GM19438 (cell line): Measurements from ENCODE around the gene EFNA5.

Source experiments
- ATAC-seq: cut with Tn5 transposase; IDR thresholded peaks from one replicate; pipeline ENCODE4 v1.9.1; 2021; ENCODE audit warnings: low read depth; ENCODE audit not compliant: unreplicated experiment

EFNA5 gene

GRCh38 chr5:107652408-107652807, 18.3 kb downstream of the EFNA5 start:
- ATAC-seq, result no peak

GRCh38 chr5:107651325-107651724, 19.4 kb downstream of the EFNA5 start:
- ATAC-seq, result no peak

DNA sequence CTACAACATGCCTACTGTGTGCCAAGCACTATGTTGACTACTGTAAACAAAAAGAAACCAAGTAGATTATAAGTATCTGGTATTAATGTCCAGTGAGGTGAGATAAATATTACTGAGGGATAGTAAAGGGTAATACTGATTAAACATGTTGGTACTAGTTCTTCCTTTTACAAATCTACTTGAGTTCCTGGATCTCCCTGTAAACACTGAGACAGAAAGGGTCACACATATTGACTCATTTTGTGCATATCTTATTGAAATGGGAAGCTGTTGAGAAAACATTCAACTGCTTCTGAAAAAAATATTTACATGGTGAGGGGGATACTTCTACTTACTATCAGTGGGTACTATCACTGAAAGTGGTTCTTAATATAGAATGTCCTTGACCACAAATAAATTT, 24.3 kb downstream of the EFNA5 start:
- ATAC-seq, result no peak

- no peak for ATAC-seq
These were observed 30.2 kb downstream of the EFNA5 start for GRCh38 chr5:107640568-107640967.

GRCh38 chr5:107639990-107640389, 30.7 kb downstream of the EFNA5 start:
- no peak for ATAC-seq

DNA sequence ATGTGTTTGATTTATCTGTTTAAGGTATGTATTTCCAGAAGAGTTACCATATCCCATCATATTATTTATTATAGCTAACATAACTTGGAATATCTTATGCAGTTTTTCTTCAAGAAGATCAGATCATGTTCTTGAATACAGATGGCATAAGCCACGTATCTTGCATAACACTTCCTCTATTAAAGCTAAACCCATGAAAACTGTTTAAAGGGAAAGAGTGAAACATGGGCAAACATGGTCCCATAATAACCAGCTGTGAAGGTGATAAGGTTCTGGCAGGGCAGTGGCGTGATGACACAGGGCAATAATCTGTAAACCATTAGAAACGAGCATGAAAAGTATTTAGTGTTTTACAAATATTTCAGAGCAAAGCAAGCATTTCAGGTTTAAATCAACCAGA, 34.2 kb downstream of the EFNA5 start:
- no peak for ATAC-seq

DNA sequence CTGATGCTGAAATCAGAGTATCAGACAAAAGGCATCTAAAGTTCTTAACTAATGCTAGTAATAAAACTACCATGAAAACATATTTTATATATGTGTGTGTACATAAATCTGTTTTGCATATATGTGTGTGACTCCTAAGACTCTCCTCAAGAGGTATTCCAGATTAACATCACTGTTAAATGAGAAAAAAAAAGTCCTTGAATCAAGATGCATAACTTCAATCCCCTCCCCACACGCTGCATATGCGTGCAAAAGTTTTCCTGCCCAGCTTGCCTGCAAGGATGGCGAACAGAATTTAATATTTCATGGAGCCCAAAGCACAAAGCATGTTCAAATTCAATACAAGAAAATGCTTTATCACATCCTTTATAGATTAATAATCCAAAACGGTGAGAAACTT, 34.7 kb downstream of the EFNA5 start:
- ATAC-seq, result no peak

- no peak for ATAC-seq
These were observed 35.5 kb downstream of the EFNA5 start for GRCh38 chr5:107634981-107635848.

DNA sequence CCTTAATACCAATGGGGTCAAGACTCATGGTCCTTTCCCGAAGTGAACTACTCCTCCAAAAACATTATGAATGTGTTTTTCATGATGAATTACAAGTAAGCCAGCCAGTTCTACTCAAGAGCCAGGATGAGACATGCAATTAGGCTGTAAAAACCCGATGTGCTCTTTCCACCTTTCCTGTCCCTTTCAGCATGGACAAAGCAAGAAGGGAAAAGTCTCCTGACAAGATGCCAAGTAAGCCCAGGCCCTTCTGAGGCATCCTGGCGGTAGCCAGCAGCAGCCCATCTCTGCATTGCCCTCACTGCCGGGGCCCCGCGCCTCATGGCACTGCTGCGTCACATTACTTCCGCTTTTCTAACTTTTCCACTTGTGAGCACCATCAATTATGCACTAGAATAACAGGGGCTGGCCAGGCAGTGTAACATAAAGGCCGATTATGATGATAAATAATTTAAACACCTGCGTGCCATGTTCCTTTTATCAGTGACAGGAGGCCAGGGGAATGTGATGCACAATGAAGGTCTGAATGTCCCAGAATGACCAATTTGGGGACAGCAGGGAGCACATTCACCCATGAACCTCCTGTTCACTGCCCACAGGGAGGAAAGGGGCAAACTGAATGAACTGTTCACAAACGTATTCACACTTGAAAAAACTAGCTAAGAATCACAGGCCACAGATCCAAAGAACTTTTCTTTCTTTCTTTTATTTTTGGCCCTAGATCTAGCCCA, 37.4 kb downstream of the EFNA5 start:
- ATAC-seq, result no peak

- no peak for ATAC-seq
These were observed 38.9 kb downstream of the EFNA5 start for GRCh38 chr5:107631805-107632362.

- ATAC-seq, result no peak
These were observed 40.6 kb downstream of the EFNA5 start for GRCh38 chr5:107630184-107630583.

DNA sequence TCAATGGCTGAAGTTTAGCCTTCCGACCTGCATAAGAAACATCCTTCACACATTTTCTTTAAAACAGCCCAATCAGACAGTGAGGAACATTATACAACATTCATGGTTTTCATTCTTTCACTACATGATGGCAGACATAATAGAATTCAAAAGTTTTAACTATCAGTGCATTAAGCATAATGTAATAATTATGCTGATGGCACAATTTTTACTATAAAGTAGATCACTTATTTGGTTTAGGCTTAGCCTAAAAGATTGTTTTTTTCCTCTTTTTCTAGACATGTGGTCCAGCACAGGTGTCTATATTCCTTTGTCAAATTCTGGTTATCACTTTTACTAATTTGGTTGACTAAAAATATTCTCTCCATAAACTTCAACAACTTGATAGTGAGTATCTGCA, 46.5 kb downstream of the EFNA5 start:
- no peak for ATAC-seq

- no peak for ATAC-seq
These were observed 49.6 kb downstream of the EFNA5 start for GRCh38 chr5:107621089-107621488.

GRCh38 chr5:107619781-107620180, 51.0 kb downstream of the EFNA5 start:
- ATAC-seq, result no peak

DNA sequence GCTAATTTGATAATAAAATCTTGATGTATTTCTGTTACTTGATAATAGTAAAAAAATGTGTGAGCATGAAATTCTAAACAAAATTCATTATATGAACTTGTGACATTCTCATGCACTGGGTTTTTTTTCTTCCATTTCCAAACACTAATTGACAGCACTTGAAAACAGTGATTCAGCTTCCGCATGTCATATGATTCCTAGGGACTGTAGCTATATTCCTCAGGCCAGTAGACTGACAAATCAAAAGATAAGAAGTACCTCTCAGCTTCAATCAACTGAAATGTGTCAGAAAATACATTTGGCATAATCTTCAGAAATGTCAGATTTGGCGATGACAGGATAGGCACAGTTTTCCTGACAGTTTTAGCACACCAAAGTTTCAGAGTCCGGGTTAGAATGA, 52.5 kb downstream of the EFNA5 start:
- no peak for ATAC-seq

GRCh38 chr5:107617052-107617451, 53.7 kb downstream of the EFNA5 start:
- ATAC-seq, result no peak

DNA sequence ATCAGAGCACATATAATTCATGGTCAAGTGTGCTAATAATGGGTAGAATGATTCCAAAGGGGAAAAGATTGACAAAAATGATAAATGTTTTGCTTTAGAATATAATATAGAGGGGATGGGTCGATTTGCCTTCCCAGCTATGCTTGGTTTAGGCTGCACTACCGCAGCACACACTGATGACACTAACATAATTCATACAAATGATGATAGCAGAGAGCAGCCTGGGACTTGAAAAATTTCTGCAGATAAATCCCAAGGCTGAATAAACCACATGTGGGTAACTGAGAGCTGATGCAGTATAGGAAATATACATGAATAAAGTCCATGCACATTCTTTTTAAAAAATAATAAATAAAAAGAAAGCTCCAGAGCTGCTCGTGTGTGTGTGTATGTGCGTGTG, 54.5 kb downstream of the EFNA5 start:
- no peak for ATAC-seq

GRCh38 chr5:107615299-107615817, 55.4 kb downstream of the EFNA5 start:
- no peak for ATAC-seq

- no peak for ATAC-seq
These were observed 58.2 kb downstream of the EFNA5 start for GRCh38 chr5:107612541-107612940.

DNA sequence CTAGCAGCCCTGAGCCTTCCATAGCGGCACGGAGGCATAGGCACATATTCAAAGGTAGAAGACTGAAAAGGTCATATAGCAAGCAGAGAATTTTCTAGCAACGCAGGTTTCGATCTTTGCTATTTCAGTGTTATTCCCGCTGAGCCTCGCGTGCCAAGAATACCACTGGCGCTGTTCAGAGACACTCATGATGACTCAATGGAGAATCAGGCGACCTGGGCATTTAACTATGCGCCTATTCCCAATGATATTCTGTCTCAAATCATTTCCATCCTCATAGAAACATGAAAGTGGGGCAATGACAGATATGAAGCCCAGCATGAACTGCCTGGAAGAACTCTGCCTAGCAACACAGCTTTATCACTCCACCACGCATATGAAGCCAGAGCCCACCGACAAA, 59.9 kb downstream of the EFNA5 start:
- ATAC-seq, result no peak

DNA sequence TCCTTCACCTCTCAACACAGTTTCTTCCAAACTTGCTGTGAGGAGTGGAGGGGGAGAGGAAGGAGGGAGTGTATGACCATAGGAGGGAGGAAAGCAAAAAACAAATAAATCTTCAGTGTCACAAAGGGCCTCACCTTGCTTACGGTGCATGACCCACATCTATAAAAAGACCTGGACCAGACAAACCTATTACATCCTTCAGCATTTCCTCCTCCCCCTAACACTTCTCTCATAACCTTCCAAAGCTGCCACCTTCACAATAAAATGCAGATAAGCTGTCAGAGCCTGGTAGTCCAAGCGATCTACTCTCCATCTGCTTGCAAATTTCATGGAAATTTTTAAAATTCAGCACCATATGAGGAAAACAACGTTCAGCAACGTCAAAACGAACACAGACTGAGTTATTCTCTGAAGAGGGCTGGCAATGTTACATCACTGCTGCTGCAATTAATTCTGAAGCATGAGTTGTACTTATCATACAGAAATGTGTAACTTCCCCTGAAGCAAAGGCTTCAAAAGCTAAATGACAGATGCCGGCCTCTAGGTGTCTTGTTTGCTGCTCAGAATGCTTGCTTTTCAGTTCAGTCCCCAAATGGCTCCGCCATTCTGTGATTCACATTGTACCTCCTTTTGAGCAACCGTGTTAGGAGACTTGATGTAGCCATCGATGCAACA, 62.9 kb downstream of the EFNA5 start:
- no peak for ATAC-seq
